SK-N-SH treated with all-trans-retinoic acid at 6 μM for 48 hours (cell line): Measurements from ENCODE around the gene POLR3B.

Experiments
- ATAC-seq: fragments of 200-7000 bp; cut with Tn5 transposase; 3 replicates; pipeline ENCODE4 v1.9.1; 2020; ENCODE audit warnings: mild to moderate bottlenecking, moderate library complexity
- ARNTL ChIP-seq: fragments of 450-650 bp; formaldehyde crosslinking; IDR thresholded peaks from 2 replicates; pipeline ENCODE4 v1.5.0; 2020; ENCODE audit warnings: low read depth, mild to moderate bottlenecking, moderate library complexity, borderline replicate concordance
- BACH2 ChIP-seq: fragments of 250-450 bp; sonication (Bioruptor Pico); IDR thresholded peaks from 2 replicates; pipeline ENCODE4 v1.9.0; 2021; ENCODE audit warnings: mild to moderate bottlenecking, borderline replicate concordance
- CSDC2 ChIP-seq: fragments of 250-450 bp; sonication (Bioruptor Pico); IDR thresholded peaks from 2 replicates; pipeline ENCODE4 v1.5.0; 2020; ENCODE audit warnings: mild to moderate bottlenecking, moderate library complexity
- ESRRG ChIP-seq: fragments of 250-450 bp; sonication (Bioruptor Pico); IDR thresholded peaks from 2 replicates; pipeline ENCODE4 v1.6.1; 2021; ENCODE audit warnings: mild to moderate bottlenecking
- GLIS3 ChIP-seq: fragments of 250-450 bp; sonication (Bioruptor Pico); IDR thresholded peaks from 2 replicates; pipeline ENCODE4 v1.5.0; 2020; ENCODE audit warnings: mild to moderate bottlenecking, moderate library complexity
- ISL1 ChIP-seq: fragments of 250-450 bp; sonication (Bioruptor Pico); IDR thresholded peaks from 2 replicates; pipeline ENCODE4 v2.1.2; 2022; ENCODE audit warnings: mild to moderate bottlenecking, moderate library complexity
- OSR1 ChIP-seq: fragments of 250-450 bp; sonication (Bioruptor Pico); IDR thresholded peaks from 2 replicates; pipeline ENCODE4 v1.8.0; 2022; ENCODE audit warnings: moderate library complexity, mild to moderate bottlenecking, inconsistent platforms
- PPARA ChIP-seq: fragments of 250-450 bp; sonication (Bioruptor Pico); IDR thresholded peaks from 2 replicates; pipeline ENCODE4 v1.5.0; 2020; ENCODE audit warnings: mild to moderate bottlenecking, borderline replicate concordance
- RARB ChIP-seq: fragments of 250-450 bp; sonication (Bioruptor Pico); IDR thresholded peaks from 2 replicates; pipeline ENCODE4 v1.8.0; 2021; ENCODE audit warnings: mild to moderate bottlenecking, moderate library complexity
- SNAI2 ChIP-seq: fragments of 250-450 bp; sonication (Bioruptor Pico); IDR thresholded peaks from 2 replicates; pipeline ENCODE4 v1.5.0; 2020; ENCODE audit warnings: mild to moderate bottlenecking, moderate library complexity
- TCF4 ChIP-seq: fragments of 250-450 bp; sonication (Bioruptor Pico); IDR thresholded peaks from 2 replicates; pipeline ENCODE4 v1.8.0; 2021; ENCODE audit warnings: mild to moderate bottlenecking, moderate library complexity, borderline replicate concordance
- TOX ChIP-seq: fragments of 250-450 bp; sonication (Bioruptor Pico); IDR thresholded peaks from 2 replicates; pipeline ENCODE4 v1.8.0; 2021; ENCODE audit warnings: mild to moderate bottlenecking, moderate library complexity, borderline replicate concordance
- ZC3H10 ChIP-seq: fragments of 250-450 bp; sonication (Bioruptor Pico); IDR thresholded peaks from 2 replicates; pipeline ENCODE4 v1.5.1; 2021; ENCODE audit warnings: mild to moderate bottlenecking, moderate library complexity
- ZFP3 ChIP-seq: fragments of 250-450 bp; sonication (Bioruptor Pico); IDR thresholded peaks from 2 replicates; pipeline ENCODE4 v1.5.0; 2020; ENCODE audit warnings: mild to moderate bottlenecking, moderate library complexity
- ZNF70 ChIP-seq: fragments of 450-650 bp; formaldehyde crosslinking; IDR thresholded peaks from 2 replicates; pipeline ENCODE4 v1.5.0; 2020; ENCODE audit warnings: mild to moderate bottlenecking, moderate library complexity
- ZNF8 ChIP-seq: fragments of 450-650 bp; formaldehyde crosslinking; IDR thresholded peaks from 2 replicates; pipeline ENCODE4 v1.5.0; 2020; ENCODE audit warnings: mild to moderate bottlenecking, moderate library complexity
- TF ChIP-seq, protein P1 (sequence below): fragments of 250-450 bp; sonication (Bioruptor Pico); IDR thresholded peaks from 2 replicates; pipeline ENCODE4 v1.8.0; 2020; ENCODE audit warnings: mild to moderate bottlenecking, moderate library complexity, borderline replicate concordance
- TF ChIP-seq, protein P2 (sequence below): fragments of 250-450 bp; sonication (Bioruptor Pico); IDR thresholded peaks from 2 replicates; pipeline ENCODE4 v1.5.1; 2020; ENCODE audit warnings: low read depth, mild to moderate bottlenecking, moderate library complexity
- TF ChIP-seq, protein P3 (sequence below): fragments of 250-450 bp; sonication (Bioruptor Pico); IDR thresholded peaks from 2 replicates; pipeline ENCODE4 v1.5.1; 2021; ENCODE audit warnings: mild to moderate bottlenecking, moderate library complexity
- TF ChIP-seq, protein P4 (sequence below): fragments of 250-450 bp; sonication (Bioruptor Pico); IDR thresholded peaks from 2 replicates; pipeline ENCODE4 v1.8.0; 2021; ENCODE audit warnings: low read depth, mild to moderate bottlenecking, moderate library complexity, borderline replicate concordance

POLR3B gene

DNA sequence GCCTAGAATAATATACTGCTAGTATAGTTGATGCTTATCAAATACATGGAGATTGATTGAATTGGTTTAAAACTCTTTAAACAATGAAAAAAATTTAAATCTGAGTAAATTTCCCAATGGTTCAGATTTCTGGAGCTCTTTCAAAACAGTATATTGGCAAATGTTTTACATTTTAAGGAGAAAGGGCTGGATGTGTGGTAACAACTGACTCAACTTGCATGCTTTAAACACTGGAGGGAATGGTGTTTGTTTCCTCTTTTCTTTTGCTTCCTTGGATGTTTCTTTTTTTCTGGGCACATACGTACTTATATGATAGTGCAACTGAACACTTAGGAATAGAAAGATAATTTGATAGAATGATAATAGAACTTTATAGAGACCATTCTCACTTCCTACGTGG lies 151.4 kb downstream of the POLR3B start:
- TF ChIP-seq, protein P1, sequence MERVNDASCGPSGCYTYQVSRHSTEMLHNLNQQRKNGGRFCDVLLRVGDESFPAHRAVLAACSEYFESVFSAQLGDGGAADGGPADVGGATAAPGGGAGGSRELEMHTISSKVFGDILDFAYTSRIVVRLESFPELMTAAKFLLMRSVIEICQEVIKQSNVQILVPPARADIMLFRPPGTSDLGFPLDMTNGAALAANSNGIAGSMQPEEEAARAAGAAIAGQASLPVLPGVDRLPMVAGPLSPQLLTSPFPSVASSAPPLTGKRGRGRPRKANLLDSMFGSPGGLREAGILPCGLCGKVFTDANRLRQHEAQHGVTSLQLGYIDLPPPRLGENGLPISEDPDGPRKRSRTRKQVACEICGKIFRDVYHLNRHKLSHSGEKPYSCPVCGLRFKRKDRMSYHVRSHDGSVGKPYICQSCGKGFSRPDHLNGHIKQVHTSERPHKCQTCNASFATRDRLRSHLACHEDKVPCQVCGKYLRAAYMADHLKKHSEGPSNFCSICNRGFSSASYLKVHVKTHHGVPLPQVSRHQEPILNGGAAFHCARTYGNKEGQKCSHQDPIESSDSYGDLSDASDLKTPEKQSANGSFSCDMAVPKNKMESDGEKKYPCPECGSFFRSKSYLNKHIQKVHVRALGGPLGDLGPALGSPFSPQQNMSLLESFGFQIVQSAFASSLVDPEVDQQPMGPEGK (CRISPR knock-in tag) = no peak
- no peak for TF ChIP-seq GLIS3
- TF ChIP-seq ZFP3 = no peak
- TF ChIP-seq ZNF8 (CRISPR knock-in tag) = no peak
- TF ChIP-seq OSR1 (CRISPR knock-in tag) = no peak
- TF ChIP-seq TOX (CRISPR knock-in tag) = no peak
- TF ChIP-seq PPARA = no peak
- no peak for TF ChIP-seq BACH2 (CRISPR knock-in tag)
- no peak for TF ChIP-seq TCF4 (CRISPR knock-in tag)
- TF ChIP-seq ZNF70 = no peak
- no peak for TF ChIP-seq RARB
- TF ChIP-seq, protein P2, sequence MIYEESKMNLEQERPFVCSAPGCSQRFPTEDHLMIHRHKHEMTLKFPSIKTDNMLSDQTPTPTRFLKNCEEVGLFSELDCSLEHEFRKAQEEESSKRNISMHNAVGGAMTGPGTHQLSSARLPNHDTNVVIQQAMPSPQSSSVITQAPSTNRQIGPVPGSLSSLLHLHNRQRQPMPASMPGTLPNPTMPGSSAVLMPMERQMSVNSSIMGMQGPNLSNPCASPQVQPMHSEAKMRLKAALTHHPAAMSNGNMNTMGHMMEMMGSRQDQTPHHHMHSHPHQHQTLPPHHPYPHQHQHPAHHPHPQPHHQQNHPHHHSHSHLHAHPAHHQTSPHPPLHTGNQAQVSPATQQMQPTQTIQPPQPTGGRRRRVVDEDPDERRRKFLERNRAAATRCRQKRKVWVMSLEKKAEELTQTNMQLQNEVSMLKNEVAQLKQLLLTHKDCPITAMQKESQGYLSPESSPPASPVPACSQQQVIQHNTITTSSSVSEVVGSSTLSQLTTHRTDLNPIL (CRISPR knock-in tag) = no peak
- ATAC-seq = no peak

DNA sequence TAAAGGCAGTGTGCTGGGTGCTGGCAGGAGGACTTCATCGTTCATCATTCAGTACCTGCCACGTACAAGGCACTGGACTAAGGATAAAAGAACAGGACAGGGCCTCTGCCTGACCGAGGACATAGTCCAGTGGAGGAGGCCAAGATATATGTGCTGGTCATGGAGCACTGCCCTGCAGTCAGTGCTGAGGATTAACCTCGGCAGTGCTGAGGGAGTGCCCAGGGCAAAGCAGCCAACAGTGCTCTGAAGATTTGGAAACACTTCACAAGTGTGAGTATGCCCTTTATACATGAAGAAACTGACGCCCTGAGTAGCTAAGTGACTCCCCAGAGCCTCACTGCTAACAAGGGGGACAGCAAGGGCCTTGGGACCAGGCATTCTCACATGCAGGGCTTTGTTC lies 153.8 kb downstream of the POLR3B start:
- ATAC-seq = no peak
- TF ChIP-seq ZC3H10 (no peak), BACH2 (CRISPR knock-in tag) (no peak), ZFP3 (no peak), TCF4 (CRISPR knock-in tag) (no peak), GLIS3 (no peak), SNAI2 (CRISPR knock-in tag) (no peak), ISL1 (CRISPR knock-in tag) (no peak), OSR1 (CRISPR knock-in tag) (no peak), ARNTL (CRISPR knock-in tag) (no peak), TOX (CRISPR knock-in tag) (no peak), ZNF70 (no peak), CSDC2 (CRISPR knock-in tag) (no peak), ZNF8 (CRISPR knock-in tag) (no peak), PPARA (no peak), ESRRG (CRISPR knock-in tag) (no peak)
- TF ChIP-seq, protein P1 (CRISPR knock-in tag) = no peak
- TF ChIP-seq, protein P2 (CRISPR knock-in tag) = no peak
- TF ChIP-seq, protein P3, sequence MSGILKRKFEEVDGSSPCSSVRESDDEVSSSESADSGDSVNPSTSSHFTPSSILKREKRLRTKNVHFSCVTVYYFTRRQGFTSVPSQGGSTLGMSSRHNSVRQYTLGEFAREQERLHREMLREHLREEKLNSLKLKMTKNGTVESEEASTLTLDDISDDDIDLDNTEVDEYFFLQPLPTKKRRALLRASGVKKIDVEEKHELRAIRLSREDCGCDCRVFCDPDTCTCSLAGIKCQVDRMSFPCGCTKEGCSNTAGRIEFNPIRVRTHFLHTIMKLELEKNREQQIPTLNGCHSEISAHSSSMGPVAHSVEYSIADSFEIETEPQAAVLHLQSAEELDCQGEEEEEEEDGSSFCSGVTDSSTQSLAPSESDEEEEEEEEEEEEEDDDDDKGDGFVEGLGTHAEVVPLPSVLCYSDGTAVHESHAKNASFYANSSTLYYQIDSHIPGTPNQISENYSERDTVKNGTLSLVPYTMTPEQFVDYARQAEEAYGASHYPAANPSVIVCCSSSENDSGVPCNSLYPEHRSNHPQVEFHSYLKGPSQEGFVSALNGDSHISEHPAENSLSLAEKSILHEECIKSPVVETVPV (CRISPR knock-in tag) = no peak
- TF ChIP-seq, protein P4, sequence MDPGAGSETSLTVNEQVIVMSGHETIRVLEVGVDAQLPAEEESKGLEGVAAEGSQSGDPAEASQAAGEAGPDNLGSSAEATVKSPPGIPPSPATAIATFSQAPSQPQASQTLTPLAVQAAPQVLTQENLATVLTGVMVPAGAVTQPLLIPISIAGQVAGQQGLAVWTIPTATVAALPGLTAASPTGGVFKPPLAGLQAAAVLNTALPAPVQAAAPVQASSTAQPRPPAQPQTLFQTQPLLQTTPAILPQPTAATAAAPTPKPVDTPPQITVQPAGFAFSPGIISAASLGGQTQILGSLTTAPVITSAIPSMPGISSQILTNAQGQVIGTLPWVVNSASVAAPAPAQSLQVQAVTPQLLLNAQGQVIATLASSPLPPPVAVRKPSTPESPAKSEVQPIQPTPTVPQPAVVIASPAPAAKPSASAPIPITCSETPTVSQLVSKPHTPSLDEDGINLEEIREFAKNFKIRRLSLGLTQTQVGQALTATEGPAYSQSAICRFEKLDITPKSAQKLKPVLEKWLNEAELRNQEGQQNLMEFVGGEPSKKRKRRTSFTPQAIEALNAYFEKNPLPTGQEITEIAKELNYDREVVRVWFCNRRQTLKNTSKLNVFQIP (CRISPR knock-in tag) = no peak

DNA sequence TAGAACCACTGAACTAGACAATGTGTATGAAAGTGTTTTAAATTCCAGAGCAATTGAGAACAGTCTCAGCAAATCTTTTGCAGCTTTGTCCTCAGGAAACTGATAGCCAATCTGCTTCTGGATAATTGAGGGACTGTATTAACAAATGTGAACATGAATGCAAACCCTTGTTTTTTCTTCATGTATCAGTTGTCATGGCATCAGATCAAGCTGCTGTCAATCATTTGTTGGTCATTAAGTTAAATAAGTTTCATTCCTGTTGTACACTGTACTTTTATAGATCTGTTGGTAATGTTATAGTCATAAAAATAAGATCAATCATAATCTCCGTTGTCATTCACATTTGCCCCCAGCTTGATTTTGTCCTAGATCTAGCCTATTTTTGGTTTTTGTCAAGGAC lies 159.8 kb downstream of the POLR3B start:
- TF ChIP-seq OSR1 (CRISPR knock-in tag) (no peak), BACH2 (CRISPR knock-in tag) (no peak), ZFP3 (no peak), SNAI2 (CRISPR knock-in tag) (no peak), ZNF8 (CRISPR knock-in tag) (no peak), CSDC2 (CRISPR knock-in tag) (no peak)
- TF ChIP-seq, protein P2 (CRISPR knock-in tag) = no peak
- no peak for ATAC-seq
